RWPE1 (cell line): ENCODE data around the gene TNFAIP3.
A peak's percentile ranks its signal among the peaks of the same experiment; 100 is the strongest.

ENCODE experiments used
- CTCF ChIA-PET: fragments of 350-600 bp; sonication (Branson Sonifier 250); formaldehyde crosslinking; extraction: SDS; loops from one replicate; lab custom pipeline; 2021; lab: Yijun Ruan, JAX
- POLR2A ChIA-PET: fragments of 400-600 bp; formaldehyde crosslinking; extraction: SDS; loops from one replicate; lab custom pipeline; 2020; ENCODE audit warnings: antibody characterized with exemption; ENCODE audit not compliant: low non-redundant PET; lab: Yijun Ruan, JAX
- DNase-seq: peaks from one replicate; pipeline ENCODE4 v3.0.0; 2012; ENCODE audit warnings: low spot score
- H3K27ac ChIP-seq: fragments of 450-650 bp; 2 replicates; pipeline ENCODE4 v1.5.1; 2017
- CTCF ChIP-seq: fragments of 450-650 bp; conservative IDR thresholded peaks from 2 replicates; pipeline ENCODE4 v1.5.1; 2017; ENCODE audit warnings: low read depth, mild to moderate bottlenecking

The TNFAIP3 gene

DNA sequence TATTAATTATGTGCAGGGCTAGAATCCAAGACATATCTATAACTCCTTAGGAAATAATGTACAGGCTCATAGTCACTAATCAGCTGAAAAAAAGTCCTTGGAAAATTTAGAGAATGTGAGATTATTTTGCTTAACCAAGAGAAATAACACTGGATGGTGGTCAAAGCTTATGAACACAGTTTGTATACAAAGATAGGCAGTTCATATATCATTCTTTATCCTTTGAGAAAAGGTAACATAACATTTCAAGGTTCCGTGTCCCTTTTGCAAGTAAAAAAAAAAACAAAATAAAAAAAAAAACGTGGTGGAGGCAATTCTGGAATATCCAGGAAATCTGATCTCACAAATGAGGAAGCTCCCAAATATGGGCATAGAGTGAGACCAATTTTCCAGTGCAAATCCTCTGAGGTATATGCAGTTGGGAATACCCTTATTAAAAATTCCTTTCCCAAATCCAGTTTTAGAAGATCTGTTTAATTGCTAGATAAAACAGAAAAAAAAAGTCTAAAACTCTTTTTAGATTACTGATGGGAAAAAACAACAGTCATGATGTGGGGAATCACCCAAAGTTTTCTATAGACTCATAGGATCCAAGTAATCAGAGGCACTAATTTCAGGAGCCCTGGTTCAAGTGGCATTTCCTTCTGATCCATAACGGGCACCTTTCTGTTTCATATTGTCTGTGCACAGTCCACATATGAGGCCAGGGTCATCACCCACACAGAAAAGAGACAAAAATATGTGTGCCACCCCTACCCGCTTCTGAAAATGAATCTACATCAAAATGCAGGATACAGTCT, 17.7 kb upstream of the TNFAIP3 start:
- DNase-seq = no peak
- ChIA-PET POLR2A (no interaction called here), CTCF (interaction anchor here (0.6 to 1.0 kb wide), 2 partner anchors 19 to 73 kb away, joined by 3 to 4 read pairs; no protein-coding TSS in a partner anchor)
- TF ChIP-seq CTCF = no peak
- no peak overlapping the region for H3K27ac ChIP-seq

- CTCF ChIA-PET = interaction anchor here (1.0 kb wide), 1 partner anchor 20 kb away, joined by 4 read pairs; no protein-coding TSS in a partner anchor
- TF ChIP-seq CTCF = no peak
- POLR2A ChIA-PET = no interaction called here
- no peak overlapping the region for H3K27ac ChIP-seq
- no peak for DNase-seq
Measured at GRCh38 chr6:137849981-137850714, 16.9 kb upstream of the TNFAIP3 start.

DNA sequence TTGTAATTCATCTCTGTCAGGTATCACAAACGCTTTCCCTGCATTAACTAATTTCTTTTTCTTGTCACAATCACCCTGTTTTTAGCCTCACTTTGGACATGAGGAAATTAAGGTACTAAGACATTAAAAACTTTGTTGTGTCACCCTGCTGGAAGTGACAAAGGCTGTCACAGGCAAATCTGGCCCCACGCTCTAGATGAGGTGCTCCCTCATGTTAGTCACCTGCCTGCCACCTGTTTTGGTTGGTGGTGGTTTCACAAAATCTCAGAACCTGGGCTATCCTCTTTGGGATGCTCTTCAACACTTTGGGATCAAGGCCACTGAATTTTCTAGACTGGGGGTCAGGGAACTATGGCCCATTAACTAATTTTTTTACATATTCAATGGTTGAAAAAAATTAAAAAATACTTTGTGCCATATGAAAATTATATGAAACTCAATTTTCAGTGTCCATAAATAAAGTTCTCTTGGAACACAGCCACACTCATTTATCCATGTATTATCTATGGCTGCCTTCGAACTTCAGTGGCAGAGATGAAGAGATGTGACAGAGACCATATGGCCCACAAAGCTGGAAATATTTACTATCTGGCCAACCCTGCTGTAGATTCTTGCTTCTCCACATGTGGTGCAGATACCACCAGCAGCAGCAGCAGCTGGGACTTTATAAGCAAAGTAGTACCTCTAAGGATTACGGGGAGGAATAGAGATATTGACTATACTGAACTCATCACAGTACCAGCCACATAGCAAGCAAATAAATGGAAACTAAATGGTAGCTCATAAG, 16.1 kb upstream of the TNFAIP3 start:
- ChIA-PET CTCF (interaction anchor here (0.6 kb wide), 1 partner anchor 97 kb away, joined by 3 read pairs; no protein-coding TSS in a partner anchor), POLR2A (no interaction called here)
- no peak overlapping the region for H3K27ac ChIP-seq
- no peak for DNase-seq
- TF ChIP-seq CTCF = no peak

DNA sequence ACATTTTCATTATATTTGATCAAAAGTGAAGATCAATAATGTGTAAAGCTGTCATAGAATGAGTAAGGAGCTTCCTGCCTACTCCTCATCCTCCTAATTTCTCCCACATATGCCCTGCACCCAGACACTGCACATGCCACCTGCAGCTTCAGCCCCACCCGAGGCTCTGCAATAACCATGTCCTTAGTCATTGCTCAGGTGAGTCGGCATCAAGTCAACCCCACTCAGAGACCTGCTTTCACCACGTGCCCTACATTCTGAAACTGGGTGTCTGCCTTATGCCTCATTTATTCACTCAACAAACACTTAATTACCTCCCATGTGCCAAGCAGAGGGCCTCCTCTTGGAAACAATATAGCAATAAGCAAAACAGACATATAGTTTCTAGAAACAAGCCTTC, 15.4 kb upstream of the TNFAIP3 start:
- POLR2A ChIA-PET = no interaction called here
- peak; percentile 45 for DNase-seq
- no peak for TF ChIP-seq CTCF
- no peak overlapping the region for H3K27ac ChIP-seq
- CTCF ChIA-PET = interaction anchor here (0.6 kb wide), 1 partner anchor 96 kb away, joined by 3 read pairs; no protein-coding TSS in a partner anchor

GRCh38 chr6:137852346-137852745, 14.7 kb upstream of the TNFAIP3 start:
- POLR2A ChIA-PET = no interaction called here
- CTCF ChIA-PET = no interaction called here
- H3K27ac ChIP-seq = no peak overlapping the region
- DNase-seq = no peak
- TF ChIP-seq CTCF = no peak

GRCh38 chr6:137852811-137853210, 14.2 kb upstream of the TNFAIP3 start:
- POLR2A ChIA-PET = no interaction called here
- no peak for TF ChIP-seq CTCF
- CTCF ChIA-PET = no interaction called here
- DNase-seq = no peak
- H3K27ac ChIP-seq = no peak overlapping the region
